Activated naive CD8-positive, alpha-beta T cell (primary cell): ENCODE results near the gene SFMBT2.
"Not testable (repeated sequence)": the region's sequence is repeated elsewhere in the genome, so short reads cannot be mapped to it uniquely, and the experiment has no call there.

ENCODE experiments used
- H3K27ac Mint-ChIP-seq: one replicate; pipeline ENCODE4 v1.8.0; 2021; ENCODE audit warnings: mixed read lengths
- H3K27me3 Mint-ChIP-seq: one replicate; pipeline ENCODE4 v1.8.0; 2021; ENCODE audit warnings: mixed read lengths
- H3K36me3 Mint-ChIP-seq: one replicate; pipeline ENCODE4 v1.8.0; 2021; ENCODE audit warnings: mixed read lengths
- H3K4me1 Mint-ChIP-seq: one replicate; pipeline ENCODE4 v1.8.0; 2021; ENCODE audit warnings: low read depth, mixed read lengths
- H3K4me3 Mint-ChIP-seq: one replicate; pipeline ENCODE4 v1.8.0; 2021; ENCODE audit warnings: mild to moderate bottlenecking, mixed read lengths
- H3K9me3 Mint-ChIP-seq: one replicate; pipeline ENCODE4 v1.8.0; 2021; ENCODE audit warnings: low read depth, mixed read lengths

Gene SFMBT2

GRCh38 chr10:7399533-7399932 is 11.3 kb downstream of the SFMBT2 start:
- Mint-ChIP-seq H3K9me3 (no peaks in the 10 kb centered on the region), H3K27ac (no peak overlapping the region), H3K36me3 (peaks cover 15% of the 10 kb centered on the region), H3K4me1 (peaks cover 60% of the 10 kb centered on the region), H3K27me3 (no peaks in the 10 kb centered on the region), H3K4me3 (no peak overlapping the region)

GRCh38 chr10:7397049-7398035 is 13.5 kb downstream of the SFMBT2 start:
- peak overlapping the region; percentile 68 for H3K27ac Mint-ChIP-seq
- H3K4me1 Mint-ChIP-seq, result peaks cover 63% of the 10 kb centered on the region
- no peaks in the 10 kb centered on the region for H3K27me3 Mint-ChIP-seq
- H3K36me3 Mint-ChIP-seq, result peaks cover 12% of the 10 kb centered on the region
- H3K4me3 Mint-ChIP-seq, result no peak overlapping the region
- H3K9me3 Mint-ChIP-seq, result no peaks in the 10 kb centered on the region

- H3K4me1 Mint-ChIP-seq, result peaks cover 66% of the 10 kb centered on the region
- not testable (repeated sequence) for H3K36me3 Mint-ChIP-seq, H3K27me3 Mint-ChIP-seq, H3K27ac Mint-ChIP-seq, H3K4me3 Mint-ChIP-seq, H3K9me3 Mint-ChIP-seq
Measured at GRCh38 chr10:7392301-7392700, 18.5 kb downstream of the SFMBT2 start.

GRCh38 chr10:7391748-7392147 is 19.1 kb downstream of the SFMBT2 start:
- Mint-ChIP-seq H3K4me1 (peaks cover 66% of the 10 kb centered on the region), H3K36me3 (peaks cover 5% of the 10 kb centered on the region), H3K4me3 (no peak overlapping the region), H3K27me3 (no peaks in the 10 kb centered on the region), H3K27ac (no peak overlapping the region), H3K9me3 (no peaks in the 10 kb centered on the region)

GRCh38 chr10:7390689-7391110 is 20.1 kb downstream of the SFMBT2 start:
- not testable (repeated sequence) for H3K36me3 Mint-ChIP-seq, H3K4me3 Mint-ChIP-seq, H3K27me3 Mint-ChIP-seq, H3K9me3 Mint-ChIP-seq
- H3K27ac Mint-ChIP-seq, result peak overlapping the region; percentile 50
- peaks cover 68% of the 10 kb centered on the region for H3K4me1 Mint-ChIP-seq

GRCh38 chr10:7389844-7390243 is 21.0 kb downstream of the SFMBT2 start:
- no peaks in the 10 kb centered on the region for H3K9me3 Mint-ChIP-seq
- H3K36me3 Mint-ChIP-seq, result peaks cover 5% of the 10 kb centered on the region
- peak overlapping the region; percentile 74 for H3K27ac Mint-ChIP-seq
- H3K4me3 Mint-ChIP-seq, result peak overlapping the region; percentile 18
- H3K27me3 Mint-ChIP-seq, result no peaks in the 10 kb centered on the region
- H3K4me1 Mint-ChIP-seq, result peaks cover 69% of the 10 kb centered on the region

GRCh38 chr10:7389346-7389745 is 21.5 kb downstream of the SFMBT2 start:
- Mint-ChIP-seq H3K27ac (peak overlapping the region; percentile 74), H3K27me3 (no peaks in the 10 kb centered on the region), H3K9me3 (no peaks in the 10 kb centered on the region), H3K4me3 (peak overlapping the region; percentile 18), H3K4me1 (peaks cover 71% of the 10 kb centered on the region), H3K36me3 (peaks cover 2% of the 10 kb centered on the region)

- Mint-ChIP-seq H3K36me3 (peaks cover 2% of the 10 kb centered on the region), H3K27ac (peak overlapping the region; percentile 94), H3K4me3 (peak overlapping the region; percentile 76), H3K27me3 (no peaks in the 10 kb centered on the region), H3K4me1 (peaks cover 70% of the 10 kb centered on the region), H3K9me3 (no peaks in the 10 kb centered on the region)
Measured at GRCh38 chr10:7388602-7389001, 22.2 kb downstream of the SFMBT2 start.

GRCh38 chr10:7388149-7388548 is 22.7 kb downstream of the SFMBT2 start:
- not testable (repeated sequence) for H3K9me3 Mint-ChIP-seq, H3K4me3 Mint-ChIP-seq, H3K27me3 Mint-ChIP-seq, H3K36me3 Mint-ChIP-seq
- peak overlapping the region; percentile 61 for H3K27ac Mint-ChIP-seq
- peaks cover 72% of the 10 kb centered on the region for H3K4me1 Mint-ChIP-seq

GRCh38 chr10:7385114-7385513 is 25.7 kb downstream of the SFMBT2 start:
- Mint-ChIP-seq H3K4me3 (no peak overlapping the region), H3K4me1 (peaks cover 66% of the 10 kb centered on the region), H3K27ac (peak overlapping the region; percentile 24), H3K36me3 (peaks cover 8% of the 10 kb centered on the region), H3K27me3 (no peaks in the 10 kb centered on the region), H3K9me3 (no peaks in the 10 kb centered on the region)

- H3K4me3 Mint-ChIP-seq, result peak overlapping the region; percentile 6
- no peaks in the 10 kb centered on the region for H3K27me3 Mint-ChIP-seq
- no peaks in the 10 kb centered on the region for H3K9me3 Mint-ChIP-seq
- H3K36me3 Mint-ChIP-seq, result peaks cover 18% of the 10 kb centered on the region
- peaks cover 61% of the 10 kb centered on the region for H3K4me1 Mint-ChIP-seq
- peak overlapping the region; percentile 83 for H3K27ac Mint-ChIP-seq
Measured at GRCh38 chr10:7383442-7383841, 27.4 kb downstream of the SFMBT2 start.

- no peaks in the 10 kb centered on the region for H3K27me3 Mint-ChIP-seq
- H3K9me3 Mint-ChIP-seq, result no peaks in the 10 kb centered on the region
- H3K4me1 Mint-ChIP-seq, result peaks cover 47% of the 10 kb centered on the region
- H3K27ac Mint-ChIP-seq, result no peak overlapping the region
- no peak overlapping the region for H3K4me3 Mint-ChIP-seq
- peaks cover 22% of the 10 kb centered on the region for H3K36me3 Mint-ChIP-seq
Measured at GRCh38 chr10:7380704-7381241, 30.1 kb downstream of the SFMBT2 start.

- peak overlapping the region; percentile 85 for H3K27ac Mint-ChIP-seq
- no peaks in the 10 kb centered on the region for H3K9me3 Mint-ChIP-seq
- peaks cover 26% of the 10 kb centered on the region for H3K36me3 Mint-ChIP-seq
- no peak overlapping the region for H3K4me3 Mint-ChIP-seq
- H3K27me3 Mint-ChIP-seq, result no peaks in the 10 kb centered on the region
- peaks cover 39% of the 10 kb centered on the region for H3K4me1 Mint-ChIP-seq
Measured at GRCh38 chr10:7378602-7379403, 32.0 kb downstream of the SFMBT2 start.

- peaks cover 28% of the 10 kb centered on the region for H3K4me1 Mint-ChIP-seq
- peaks cover 34% of the 10 kb centered on the region for H3K36me3 Mint-ChIP-seq
- no peak overlapping the region for H3K4me3 Mint-ChIP-seq
Measured at GRCh38 chr10:7377614-7378248, 33.1 kb downstream of the SFMBT2 start.

More at GRCh38 chr10:7377614-7378248, 33.1 kb downstream of the SFMBT2 start:
- Mint-ChIP-seq H3K27ac (no peak overlapping the region), H3K27me3 (no peaks in the 10 kb centered on the region), H3K9me3 (no peaks in the 10 kb centered on the region)
